ENCODE data around the gene SPATA20. TPM values are rescaled to one million over a fixed set of nuclear protein-coding genes. Genes with fewer than 3 reads are reported as not detected.

Gene SPATA20
- total and polyA plus RNA-seq, 7 donors = 4.8 to 25.8 (median 16.7) TPM

DNA sequence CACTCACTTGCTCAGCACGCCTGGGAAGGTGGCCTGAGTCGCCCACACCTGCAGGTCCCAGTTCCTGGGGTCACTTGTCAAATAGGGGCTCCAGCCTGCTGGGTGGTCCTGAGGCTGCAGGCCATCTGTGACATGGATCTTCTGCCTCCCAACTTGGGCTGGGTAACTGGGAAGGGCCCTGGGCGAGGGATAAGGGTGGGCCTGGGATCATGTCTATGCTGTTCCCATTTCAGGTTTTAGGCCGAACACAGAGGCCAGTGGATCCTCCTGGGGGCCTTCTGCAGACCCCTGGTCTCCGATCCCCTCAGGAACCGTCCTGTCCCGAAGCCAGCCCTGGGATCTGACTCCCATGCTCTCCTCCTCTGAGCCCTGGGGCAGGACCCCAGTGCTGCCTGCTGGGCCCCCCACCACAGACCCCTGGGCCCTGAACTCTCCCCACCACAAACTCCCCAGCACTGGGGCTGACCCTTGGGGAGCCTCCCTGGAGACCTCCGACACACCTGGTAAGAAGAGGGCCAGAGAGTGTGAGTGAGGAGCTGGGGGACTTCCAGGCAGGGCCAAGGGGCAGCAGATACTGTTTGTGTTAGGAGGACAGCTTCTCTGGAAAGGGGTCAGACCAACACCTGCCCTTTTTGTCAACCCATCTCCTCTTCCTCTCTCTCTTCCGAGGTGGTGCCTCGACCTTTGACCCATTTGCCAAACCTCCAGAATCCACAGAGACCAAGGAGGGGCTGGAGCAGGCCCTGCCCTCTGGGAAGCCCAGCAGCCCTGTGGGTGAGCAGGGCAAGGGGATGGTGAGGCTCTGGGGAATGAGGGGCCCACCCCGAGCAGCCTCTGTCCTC lies 6.2 kb upstream of the SPATA20 start:
- no peak for DNase-seq
- H3K4me3 ChIP-seq = peak overlapping the region; percentile 73
- no peaks in the 10 kb centered on the region for H3K36me3 ChIP-seq (ENCODE audit: insufficient read depth in 1 of 2, low read depth in 1 of 2)
- WGBS, 3 donors = 88 to 92% (median 92%) methylated on average over 11 of the region's 11 CpGs
- TF ChIP-seq, protein P1, sequence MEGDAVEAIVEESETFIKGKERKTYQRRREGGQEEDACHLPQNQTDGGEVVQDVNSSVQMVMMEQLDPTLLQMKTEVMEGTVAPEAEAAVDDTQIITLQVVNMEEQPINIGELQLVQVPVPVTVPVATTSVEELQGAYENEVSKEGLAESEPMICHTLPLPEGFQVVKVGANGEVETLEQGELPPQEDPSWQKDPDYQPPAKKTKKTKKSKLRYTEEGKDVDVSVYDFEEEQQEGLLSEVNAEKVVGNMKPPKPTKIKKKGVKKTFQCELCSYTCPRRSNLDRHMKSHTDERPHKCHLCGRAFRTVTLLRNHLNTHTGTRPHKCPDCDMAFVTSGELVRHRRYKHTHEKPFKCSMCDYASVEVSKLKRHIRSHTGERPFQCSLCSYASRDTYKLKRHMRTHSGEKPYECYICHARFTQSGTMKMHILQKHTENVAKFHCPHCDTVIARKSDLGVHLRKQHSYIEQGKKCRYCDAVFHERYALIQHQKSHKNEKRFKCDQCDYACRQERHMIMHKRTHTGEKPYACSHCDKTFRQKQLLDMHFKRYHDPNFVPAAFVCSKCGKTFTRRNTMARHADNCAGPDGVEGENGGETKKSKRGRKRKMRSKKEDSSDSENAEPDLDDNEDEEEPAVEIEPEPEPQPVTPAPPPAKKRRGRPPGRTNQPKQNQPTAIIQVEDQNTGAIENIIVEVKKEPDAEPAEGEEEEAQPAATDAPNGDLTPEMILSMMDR (IDR thresholded peaks at IDR 0.05) = no peak
- intact Hi-C loops (cut with DNase I) = no loop called here
- peaks cover 7% of the 10 kb centered on the region for H3K4me1 ChIP-seq
- H3K9me3 ChIP-seq = no peaks in the 10 kb centered on the region
- peak overlapping the region; percentile 65 for H3K27ac ChIP-seq
- no peaks in the 10 kb centered on the region for H3K27me3 ChIP-seq (ENCODE audit: insufficient read depth in 3 of 3, low read length in 2 of 3)
- no peak for ATAC-seq

DNA sequence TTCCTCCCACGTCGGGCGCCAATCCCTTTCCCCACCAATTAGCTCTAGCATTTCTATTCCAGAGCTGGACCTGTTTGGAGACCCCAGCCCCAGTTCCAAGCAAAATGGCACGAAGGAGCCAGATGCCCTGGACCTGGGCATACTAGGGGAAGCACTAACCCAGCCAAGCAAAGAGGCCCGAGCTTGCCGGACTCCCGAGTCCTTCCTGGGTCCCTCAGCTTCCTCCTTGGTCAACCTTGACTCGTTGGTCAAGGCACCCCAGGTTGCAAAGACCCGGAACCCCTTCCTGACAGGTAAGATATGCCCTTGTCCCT lies 5.6 kb upstream of the SPATA20 start:
- ATAC-seq = peak in 1 of 4 donors; percentile 3
- TF ChIP-seq, protein P1 (IDR thresholded peaks at IDR 0.05) = no peak

DNA sequence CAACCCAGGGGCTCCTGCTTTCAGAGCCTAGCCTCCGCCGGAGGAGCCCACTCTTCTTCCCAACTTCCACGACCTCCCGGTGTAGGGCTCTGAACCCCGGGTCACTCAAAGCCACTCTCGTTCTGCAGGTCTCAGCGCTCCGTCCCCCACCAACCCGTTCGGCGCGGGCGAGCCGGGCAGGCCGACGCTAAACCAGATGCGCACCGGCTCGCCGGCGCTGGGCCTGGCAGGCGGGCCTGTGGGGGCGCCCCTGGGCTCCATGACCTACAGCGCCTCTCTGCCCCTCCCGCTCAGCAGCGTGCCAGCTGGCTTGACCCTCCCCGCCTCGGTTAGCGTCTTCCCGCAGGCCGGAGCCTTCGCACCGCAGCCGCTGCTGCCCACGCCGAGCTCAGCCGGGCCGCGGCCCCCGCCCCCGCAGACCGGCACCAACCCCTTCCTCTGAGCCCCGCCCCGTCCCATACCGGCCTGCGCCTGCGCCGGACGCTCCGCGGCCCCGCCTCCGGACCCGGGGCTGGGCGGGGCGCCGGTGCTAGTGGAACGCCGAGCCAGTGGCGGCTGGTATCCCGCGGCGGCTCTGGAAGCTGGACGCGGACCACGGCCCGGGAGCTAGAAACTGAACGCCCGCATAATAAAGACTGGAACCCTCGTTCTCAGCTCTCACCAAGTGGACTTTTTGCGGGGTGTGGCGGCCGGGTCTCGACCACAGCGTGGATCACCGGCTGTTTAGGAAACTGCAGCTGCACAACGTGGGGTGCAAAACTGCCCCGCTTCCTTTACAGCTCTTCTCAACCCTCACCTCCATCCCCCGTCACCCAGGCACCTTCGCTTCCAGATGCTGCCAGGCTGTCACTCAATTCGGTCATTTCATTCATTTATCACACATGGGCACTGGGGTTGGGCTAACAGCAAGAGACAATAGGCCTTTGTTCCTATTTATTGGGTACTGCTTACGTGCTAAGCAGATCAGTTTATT lies 5.0 kb upstream of the SPATA20 start:
- peak overlapping the region; percentile 73 for H3K4me3 ChIP-seq
- TF ChIP-seq, protein P1 (IDR thresholded peaks at IDR 0.05) = peak; percentile 16
- H3K36me3 ChIP-seq (ENCODE audit: insufficient read depth in 1 of 2, low read depth in 1 of 2) = no peaks in the 10 kb centered on the region
- H3K27me3 ChIP-seq (ENCODE audit: insufficient read depth in 3 of 3, low read length in 2 of 3) = no peaks in the 10 kb centered on the region
- intact Hi-C loops (cut with DNase I) = loop anchor here in 1 of 2 donors (2.0 kb wide), 1 partner anchor 61 kb away; no protein-coding TSS in a partner anchor
- H3K9me3 ChIP-seq = no peaks in the 10 kb centered on the region
- H3K4me1 ChIP-seq = peaks cover 7% of the 10 kb centered on the region
- H3K27ac ChIP-seq = peak overlapping the region; percentile 65
- peak; percentile 88 to 92 for DNase-seq
- WGBS, 3 donors = 1 to 2% (median 1%) methylated on average over 64 to 82 of the region's 82 CpGs
- peak; percentile 91 to 95 (median 92) for ATAC-seq

More for the DNA sequence above, 5.6 kb upstream of the SPATA20 start:
- WGBS, 3 donors = 51 to 70% (median 53%) methylated on average over 9 of the region's 9 CpGs
- H3K27me3 ChIP-seq (ENCODE audit: insufficient read depth in 3 of 3, low read length in 2 of 3) = no peaks in the 10 kb centered on the region
- H3K4me3 ChIP-seq = peak overlapping the region; percentile 73
- peak overlapping the region; percentile 65 for H3K27ac ChIP-seq
- no peaks in the 10 kb centered on the region for H3K9me3 ChIP-seq
- H3K36me3 ChIP-seq (ENCODE audit: insufficient read depth in 1 of 2, low read depth in 1 of 2) = no peaks in the 10 kb centered on the region
- DNase-seq = no peak
- intact Hi-C loops (cut with DNase I) = no loop called here
- peaks cover 7% of the 10 kb centered on the region for H3K4me1 ChIP-seq

DNA sequence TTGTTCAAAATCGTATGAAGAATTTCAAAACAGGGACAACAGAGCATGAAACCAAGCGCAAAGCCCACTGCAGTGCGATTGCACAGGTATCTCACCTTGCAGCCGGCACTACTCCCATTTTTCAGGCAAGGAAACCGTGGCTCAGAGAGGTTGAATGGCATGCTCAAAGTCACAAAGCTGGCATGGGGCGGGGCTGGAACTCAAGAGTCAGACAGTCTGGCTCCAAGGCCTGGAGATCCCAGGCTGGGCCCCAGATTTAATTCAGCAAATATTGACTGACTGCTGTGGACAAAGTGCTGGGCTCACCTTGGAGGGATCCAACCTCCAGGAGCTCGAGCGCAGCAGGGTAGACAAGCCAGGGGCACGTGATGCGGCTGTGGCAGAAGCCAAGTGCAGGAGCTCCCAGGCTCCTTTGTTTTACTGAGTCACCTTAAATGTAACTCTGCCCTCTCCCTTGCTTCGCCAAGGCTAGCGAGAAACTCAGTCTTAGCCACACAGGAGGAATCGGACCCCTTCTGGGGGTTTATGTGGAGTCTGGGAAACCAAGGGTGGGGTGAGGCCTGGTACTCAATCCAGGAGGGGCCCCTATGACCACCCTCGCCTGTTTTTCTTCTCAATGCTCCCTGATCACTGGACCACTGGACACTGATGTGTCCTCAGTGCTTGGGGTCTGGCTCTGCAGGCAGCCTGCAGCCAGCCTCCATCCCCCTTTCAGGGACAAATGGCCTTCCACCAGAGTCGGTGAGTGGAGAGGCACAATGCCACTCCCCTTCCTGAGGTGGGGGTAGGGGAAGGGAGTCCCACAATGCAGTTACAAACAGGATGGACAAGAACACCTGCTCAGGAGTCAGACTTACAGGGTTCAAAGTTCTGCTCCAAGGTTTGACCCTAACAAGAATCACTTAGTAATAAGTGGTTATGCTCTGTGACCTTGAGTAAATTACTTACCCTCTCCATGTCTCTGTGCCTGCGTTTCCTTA lies 3.9 kb upstream of the SPATA20 start:
- intact Hi-C loops (cut with DNase I) = loop anchor here in 1 of 2 donors (2.0 kb wide), 1 partner anchor 62 kb away; no protein-coding TSS in a partner anchor
- Histone ChIP-seq H3K4me3 (peak overlapping the region; percentile 73), H3K9me3 (no peaks in the 10 kb centered on the region), H3K36me3 (ENCODE audit: insufficient read depth in 1 of 2, low read depth in 1 of 2) (no peaks in the 10 kb centered on the region), H3K27ac (no peak overlapping the region), H3K27me3 (ENCODE audit: insufficient read depth in 3 of 3, low read length in 2 of 3) (no peaks in the 10 kb centered on the region), H3K4me1 (peaks cover 7% of the 10 kb centered on the region)
- WGBS, 3 donors = 84 to 87% (median 84%) methylated on average over 16 of the region's 16 CpGs
- no peak for DNase-seq
- ATAC-seq = no peak
- TF ChIP-seq, protein P1 (IDR thresholded peaks at IDR 0.05) = no peak

All from psoas muscle (tissue), 8 donors.